Endodermal cell (in vitro differentiated cells): ENCODE data around the gene CCSER1. TPM values are rescaled to one million over a fixed set of nuclear protein-coding genes. Genes with fewer than 3 reads are reported as not detected.

Experiments used
- DNase-seq: peaks from one replicate; pipeline ENCODE4 v3.0.0-alpha.2; 2017
- H3K27ac ChIP-seq: 2 replicates; pipeline ENCODE4 v1.5.1; 2013; ENCODE audit warnings: mild to moderate bottlenecking, low read depth, low read length, moderate library complexity
- H3K27me3 ChIP-seq: 2 replicates; pipeline ENCODE4 v1.6.1; 2013; ENCODE audit warnings: mild to moderate bottlenecking, low read length, moderate library complexity; ENCODE audit not compliant: insufficient read depth, control insufficient read depth, poor library complexity, severe bottlenecking
- H3K36me3 ChIP-seq: 2 replicates; pipeline ENCODE4 v1.7.0; 2013; ENCODE audit warnings: mild to moderate bottlenecking, low read length, moderate library complexity; ENCODE audit not compliant: control insufficient read depth, insufficient read depth
- H3K4me1 ChIP-seq: one replicate; pipeline ENCODE4 v1.7.0; 2013; ENCODE audit warnings: low read length; ENCODE audit not compliant: control insufficient read depth, insufficient read depth
- H3K4me3 ChIP-seq: 2 replicates; pipeline ENCODE4 v1.5.1; 2013; ENCODE audit warnings: mild to moderate bottlenecking, low read length, moderate library complexity
- H3K9ac ChIP-seq: 2 replicates; pipeline ENCODE4 v1.6.1; 2013; ENCODE audit warnings: mild to moderate bottlenecking, low read length, moderate library complexity; ENCODE audit not compliant: poor library complexity, severe bottlenecking; ENCODE audit errors: extremely low read depth
- H3K9me3 ChIP-seq: 2 replicates; pipeline ENCODE4 v1.6.1; 2013; ENCODE audit warnings: mild to moderate bottlenecking, low read length, moderate library complexity; ENCODE audit not compliant: control insufficient read depth
- H3K27ac Mint-ChIP-seq: 2 replicates; pipeline ENCODE4 v1.8.0; 2020; ENCODE audit warnings: mixed read lengths
- H3K27me3 Mint-ChIP-seq: 2 replicates; pipeline ENCODE4 v1.8.0; 2021; ENCODE audit warnings: mild to moderate bottlenecking, mixed read lengths; ENCODE audit not compliant: insufficient read depth
- H3K36me3 Mint-ChIP-seq: 2 replicates; pipeline ENCODE4 v1.8.0; 2020; ENCODE audit warnings: low read depth, mixed read lengths
- H3K4me1 Mint-ChIP-seq: 2 replicates; pipeline ENCODE4 v1.8.0; 2020; ENCODE audit warnings: mixed read lengths
- H3K4me3 Mint-ChIP-seq: 2 replicates; pipeline ENCODE4 v1.8.0; 2020; ENCODE audit warnings: mild to moderate bottlenecking, moderate library complexity, mixed read lengths
- H3K9me3 Mint-ChIP-seq: 2 replicates; pipeline ENCODE4 v1.8.0; 2020; ENCODE audit warnings: mild to moderate bottlenecking, mixed read lengths
- WGBS, 2 experiments: methylation state at CpG; one replicate each; pipeline versions ENCODE4 v1.1.5 to v1.1.7; 2013; ENCODE audit warnings: missing lambda C conversion rate in 2 of 2, mixed read lengths in 1 of 2; ENCODE audit not compliant: insufficient coverage in 1 of 2, insufficient read length in 1 of 2; 5-methylcytosine and 5-hydroxymethylcytosine counted together
- total RNA-seq, 2 donors: library from RNA; stranded (reverse); fragmentation: NEBNext Ultra II Directional in 1 of 2; extraction: Animal tissue kit (Norgen Biotek cat#: 25700) in 1 of 2; gene quantifications; 2 replicates in 1 of 2; 3 replicates in 1 of 2; pipeline ENCODE4 v1.2.1, GENCODE V29; 2021
- TF ChIP-seq, protein P1 (sequence below): fragments of 200-600 bp; sonication (generic); conservative IDR thresholded peaks from 2 replicates; pipeline ENCODE4 v1.5.0; 2021; ENCODE audit warnings: antibody characterized with exemption, mild to moderate bottlenecking

Gene CCSER1
- total RNA-seq, 2 donors from 2014 or later = 1.1 to 2.2 TPM

DNA sequence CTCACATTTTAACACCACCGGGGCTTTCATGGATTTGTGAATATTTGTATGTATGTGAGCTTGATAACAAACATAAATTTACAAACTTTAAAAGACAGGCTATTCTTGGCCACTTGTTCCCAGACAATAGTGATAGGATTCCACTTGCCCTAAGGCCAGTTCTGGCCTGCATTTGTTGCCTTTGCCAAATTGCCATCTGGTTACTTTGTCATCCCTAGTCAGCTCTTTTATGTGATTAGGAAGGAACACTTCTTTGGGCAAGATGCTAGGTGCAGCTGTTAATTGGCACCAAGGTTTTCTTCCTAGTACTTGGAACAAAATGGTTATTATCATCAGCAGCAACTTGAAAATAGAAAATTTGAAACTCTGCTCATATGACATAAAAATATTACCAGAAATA, 63.3 kb downstream of the CCSER1 start:
- Histone ChIP-seq H3K36me3 (no peaks in the 10 kb centered on the region), H3K27me3 (no peaks in the 10 kb centered on the region), H3K4me1 (no peaks in the 10 kb centered on the region), H3K4me3 (no peak overlapping the region), H3K27ac (no peak overlapping the region), H3K9ac (no peak overlapping the region), H3K9me3 (no peaks in the 10 kb centered on the region)
- TF ChIP-seq, protein P1, sequence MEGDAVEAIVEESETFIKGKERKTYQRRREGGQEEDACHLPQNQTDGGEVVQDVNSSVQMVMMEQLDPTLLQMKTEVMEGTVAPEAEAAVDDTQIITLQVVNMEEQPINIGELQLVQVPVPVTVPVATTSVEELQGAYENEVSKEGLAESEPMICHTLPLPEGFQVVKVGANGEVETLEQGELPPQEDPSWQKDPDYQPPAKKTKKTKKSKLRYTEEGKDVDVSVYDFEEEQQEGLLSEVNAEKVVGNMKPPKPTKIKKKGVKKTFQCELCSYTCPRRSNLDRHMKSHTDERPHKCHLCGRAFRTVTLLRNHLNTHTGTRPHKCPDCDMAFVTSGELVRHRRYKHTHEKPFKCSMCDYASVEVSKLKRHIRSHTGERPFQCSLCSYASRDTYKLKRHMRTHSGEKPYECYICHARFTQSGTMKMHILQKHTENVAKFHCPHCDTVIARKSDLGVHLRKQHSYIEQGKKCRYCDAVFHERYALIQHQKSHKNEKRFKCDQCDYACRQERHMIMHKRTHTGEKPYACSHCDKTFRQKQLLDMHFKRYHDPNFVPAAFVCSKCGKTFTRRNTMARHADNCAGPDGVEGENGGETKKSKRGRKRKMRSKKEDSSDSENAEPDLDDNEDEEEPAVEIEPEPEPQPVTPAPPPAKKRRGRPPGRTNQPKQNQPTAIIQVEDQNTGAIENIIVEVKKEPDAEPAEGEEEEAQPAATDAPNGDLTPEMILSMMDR = no peak
- Mint-ChIP-seq H3K9me3 (no peaks in the 10 kb centered on the region), H3K4me1 (peaks cover 4% of the 10 kb centered on the region), H3K27ac (no peak overlapping the region), H3K27me3 (no peaks in the 10 kb centered on the region), H3K36me3 (no peaks in the 10 kb centered on the region), H3K4me3 (no peak overlapping the region)
- no CpG with 5 or more reads among the region's 1 CpG for WGBS, 2 experiments
- DNase-seq = no peak

DNA sequence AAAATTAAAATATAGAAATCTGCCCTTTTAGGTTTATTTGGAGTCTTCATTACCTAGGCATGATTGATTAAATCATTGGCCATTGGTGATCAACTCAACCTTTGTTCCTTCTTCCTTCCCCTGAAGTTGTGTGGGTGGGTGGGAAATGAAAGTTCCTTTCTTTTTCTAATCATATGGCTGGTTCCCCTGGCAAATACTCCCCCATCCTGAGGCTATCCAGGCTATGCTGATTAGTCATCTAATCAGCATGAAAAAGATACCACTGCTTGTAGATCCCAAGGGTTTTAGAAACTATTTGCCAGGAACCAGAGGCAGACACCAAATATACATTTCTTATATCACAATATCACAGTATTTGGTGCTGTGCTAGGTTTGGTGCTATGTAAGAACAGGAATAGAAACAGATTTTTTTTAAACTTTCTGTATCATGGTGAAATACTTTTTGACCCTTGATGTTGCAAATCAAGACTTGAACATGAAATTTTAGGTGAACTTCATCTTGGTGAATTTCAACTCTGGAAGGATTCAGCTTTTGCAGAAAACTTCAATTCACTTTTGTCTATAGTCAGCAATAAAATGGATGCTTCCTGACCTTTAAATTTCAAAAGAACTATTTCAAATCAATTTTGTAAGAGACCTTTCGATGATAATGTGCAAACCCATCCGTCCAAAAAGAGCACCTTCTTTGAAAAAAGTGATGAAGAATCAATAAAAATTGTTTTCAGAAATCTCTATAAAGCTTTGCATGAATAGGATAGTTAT, 71.1 kb downstream of the CCSER1 start:
- H3K27me3 ChIP-seq = no peaks in the 10 kb centered on the region
- no peaks in the 10 kb centered on the region for H3K9me3 ChIP-seq
- Mint-ChIP-seq H3K36me3 (no peaks in the 10 kb centered on the region), H3K27ac (no peak overlapping the region), H3K9me3 (peaks cover 2% of the 10 kb centered on the region), H3K4me3 (no peak overlapping the region), H3K4me1 (peaks cover 4% of the 10 kb centered on the region), H3K27me3 (peaks cover 2% of the 10 kb centered on the region)
- no peak for DNase-seq
- WGBS, 2 experiments = 97 to 100% methylated on average over 1 to 2 of the region's 2 CpGs
- H3K4me3 ChIP-seq = no peak overlapping the region
- no peaks in the 10 kb centered on the region for H3K4me1 ChIP-seq
- H3K27ac ChIP-seq = no peak overlapping the region
- no peak overlapping the region for H3K9ac ChIP-seq
- H3K36me3 ChIP-seq = no peaks in the 10 kb centered on the region
- TF ChIP-seq, protein P1 = no peak

GRCh38 chr4:90207887-90208454, 80.8 kb downstream of the CCSER1 start:
- H3K4me1 Mint-ChIP-seq = peaks cover 3% of the 10 kb centered on the region
- Histone ChIP-seq H3K36me3 (no peaks in the 10 kb centered on the region), H3K9ac (no peak overlapping the region), H3K9me3 (no peaks in the 10 kb centered on the region), H3K4me3 (no peak overlapping the region), H3K27ac (no peak overlapping the region), H3K4me1 (no peaks in the 10 kb centered on the region), H3K27me3 (no peaks in the 10 kb centered on the region)
- no peak overlapping the region for H3K4me3 Mint-ChIP-seq
- TF ChIP-seq, protein P1 = no peak
- no peak overlapping the region for H3K27ac Mint-ChIP-seq
- DNase-seq = no peak
- no peaks in the 10 kb centered on the region for H3K36me3 Mint-ChIP-seq
- WGBS, 2 experiments = 80 to 85% methylated on average over 5 to 10 of the region's 10 CpGs
- H3K27me3 Mint-ChIP-seq = no peaks in the 10 kb centered on the region
- peaks cover 19% of the 10 kb centered on the region for H3K9me3 Mint-ChIP-seq
